ENCODE results near the gene CD3G. TPM values are rescaled to one million over a fixed set of nuclear protein-coding genes. Genes with fewer than 3 reads are reported as not detected.

The CD3G gene
- total RNA-seq, 1 experiment from 2014 or later: not detected

DNA sequence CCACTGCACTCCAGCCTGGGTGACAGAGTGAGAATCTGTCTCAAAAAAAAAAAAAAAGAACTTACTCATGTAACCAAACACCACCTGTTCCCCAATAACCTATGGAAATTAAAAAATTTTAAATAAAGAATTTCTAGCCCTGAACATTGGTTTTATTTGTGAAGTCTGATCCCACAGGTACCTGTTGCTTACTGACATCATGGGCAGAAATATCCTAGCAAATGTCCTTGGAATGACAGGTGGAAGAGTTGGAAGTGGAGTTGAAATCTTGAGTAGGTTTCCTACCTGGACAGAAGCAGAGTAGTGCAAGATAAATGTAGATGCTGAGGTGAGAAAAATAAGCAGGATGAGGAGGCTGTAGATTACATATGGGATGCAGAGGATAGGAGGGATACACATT is 18.9 kb upstream of the CD3G start:
- no peak for DNase-seq (ENCODE audit: low spot score)

DNA sequence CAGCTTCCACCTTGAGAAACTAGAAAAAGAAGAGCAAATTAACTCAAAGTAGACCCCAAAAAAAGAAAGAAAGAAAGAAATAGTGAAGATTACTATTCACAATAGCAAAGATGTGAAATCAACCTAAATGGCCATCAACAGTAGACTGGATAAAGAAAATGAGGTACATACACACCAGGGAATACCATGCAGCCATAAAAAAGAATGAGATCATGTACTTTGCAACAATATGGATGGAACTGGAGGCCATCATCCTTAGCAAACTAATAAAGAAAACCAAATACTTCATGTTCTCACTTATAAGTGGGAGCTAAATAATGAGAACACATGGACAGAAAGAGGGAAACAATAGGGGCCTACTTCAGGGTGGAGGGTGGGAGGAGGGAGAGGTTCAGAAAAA is 15.4 kb upstream of the CD3G start:
- no peak for DNase-seq (ENCODE audit: low spot score)

DNA sequence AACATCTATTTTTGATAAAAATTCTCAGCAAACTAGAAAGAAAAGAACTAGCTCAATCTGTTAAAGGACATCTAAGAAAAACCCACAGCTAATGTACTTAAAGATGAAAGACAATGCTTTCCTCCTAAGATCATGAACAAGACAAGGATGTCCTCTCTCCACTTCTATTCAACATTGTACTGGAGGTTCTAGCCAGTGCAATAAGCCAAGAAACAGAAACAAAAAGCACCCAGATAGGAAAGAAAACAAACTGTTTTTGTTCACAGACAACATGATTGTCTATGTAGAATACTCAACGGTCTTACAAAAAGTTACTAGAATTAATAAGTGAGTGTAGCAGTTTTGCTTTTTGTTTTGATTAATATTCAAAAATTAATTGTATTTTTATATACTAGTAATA is 9.4 kb upstream of the CD3G start:
- DNase-seq (ENCODE audit: low spot score): no peak

DNA sequence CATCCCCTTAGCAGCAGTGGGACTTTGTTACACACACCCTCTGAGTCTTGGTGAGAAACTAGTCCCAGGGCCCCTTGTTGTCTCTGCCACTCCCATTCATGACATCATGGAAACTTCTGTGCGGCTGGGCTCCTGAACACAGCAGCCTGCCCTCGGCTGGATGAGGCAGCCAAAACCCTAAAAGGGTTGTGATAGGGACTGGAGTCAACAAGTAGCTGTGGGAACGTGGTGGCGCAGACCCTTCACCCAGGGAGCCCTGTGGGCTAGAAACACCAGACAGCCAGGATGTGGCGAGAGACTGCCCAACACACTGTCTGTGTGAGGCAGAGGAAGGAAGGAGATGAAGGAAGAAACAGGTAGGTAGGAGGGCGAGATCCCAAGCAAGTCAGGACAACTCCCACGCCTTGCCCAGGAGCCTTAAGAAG is 5.5 kb upstream of the CD3G start:
- DNase-seq (ENCODE audit: low spot score): no peak

DNA sequence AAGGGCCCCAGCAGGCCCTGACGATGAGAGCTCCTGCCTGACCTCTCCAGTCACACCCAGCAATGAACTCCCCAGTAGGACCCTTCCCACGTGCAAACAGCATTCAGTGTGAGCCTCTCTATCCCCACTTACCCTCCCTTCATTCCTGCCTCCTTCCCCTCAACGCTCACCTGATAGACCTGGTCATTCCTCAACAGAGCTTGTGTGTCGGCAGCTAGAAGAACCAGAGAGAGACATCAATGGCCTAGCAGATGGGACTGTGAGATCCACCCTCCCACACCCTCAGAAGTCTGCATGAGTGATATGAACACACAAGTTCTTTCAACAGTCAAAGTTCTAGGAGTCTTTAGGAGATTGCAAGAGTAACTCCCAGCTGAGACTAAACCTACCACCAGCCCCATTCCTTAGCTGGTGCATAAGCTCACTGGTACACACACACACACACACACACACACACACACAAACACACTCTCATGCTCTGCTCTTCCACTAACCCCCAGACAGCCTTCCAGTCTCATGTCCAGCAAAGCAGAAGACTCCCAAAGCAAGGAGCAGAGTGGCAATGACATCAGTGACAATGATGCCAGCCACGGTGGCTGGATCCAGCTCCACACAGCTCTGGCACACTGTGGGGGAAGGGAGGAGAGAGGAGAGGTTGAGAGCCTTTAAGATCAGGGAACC is 4.7 kb upstream of the CD3G start:
- DNase-seq (ENCODE audit: low spot score): no peak

DNA sequence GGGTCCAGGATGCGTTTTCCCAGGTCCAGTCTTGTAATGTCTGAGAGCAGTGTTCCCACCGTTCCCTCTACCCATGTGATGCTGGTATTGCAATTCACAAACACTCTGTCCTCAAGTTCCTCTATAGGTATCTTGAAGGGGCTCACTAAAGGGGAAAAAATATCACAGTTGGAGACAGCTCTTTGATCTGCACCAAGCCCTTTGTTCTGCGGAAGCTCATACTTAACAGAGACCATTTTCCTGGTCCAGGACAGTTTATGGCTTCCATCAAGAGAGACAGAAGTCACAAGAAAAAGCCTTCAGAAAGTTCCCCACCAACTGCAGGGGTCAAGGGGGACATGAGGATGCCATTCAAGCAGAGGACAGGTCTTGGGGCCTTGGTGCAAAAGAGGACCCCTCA is 3.7 kb upstream of the CD3G start:
- no peak for DNase-seq (ENCODE audit: low spot score)

DNA sequence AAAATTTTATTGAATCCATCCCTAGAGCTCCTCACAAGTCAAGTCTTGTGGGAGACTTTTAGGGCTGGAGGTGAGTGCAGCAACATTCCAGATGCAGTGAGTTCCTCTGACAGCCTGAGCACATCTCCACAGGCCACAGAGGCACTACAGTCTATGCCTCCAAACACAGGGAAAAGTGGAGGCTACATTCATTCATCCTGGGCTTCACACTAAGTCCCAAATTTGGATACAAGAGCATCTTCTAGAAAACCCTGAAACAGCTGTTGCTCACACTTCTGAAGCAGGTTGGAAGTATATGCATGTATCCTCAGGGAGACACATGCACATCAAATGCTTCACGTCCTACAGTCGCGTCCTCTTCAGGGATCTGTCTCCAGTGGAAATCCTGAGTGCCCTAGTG is 2.9 kb upstream of the CD3G start:
- DNase-seq (ENCODE audit: low spot score): no peak

DNA sequence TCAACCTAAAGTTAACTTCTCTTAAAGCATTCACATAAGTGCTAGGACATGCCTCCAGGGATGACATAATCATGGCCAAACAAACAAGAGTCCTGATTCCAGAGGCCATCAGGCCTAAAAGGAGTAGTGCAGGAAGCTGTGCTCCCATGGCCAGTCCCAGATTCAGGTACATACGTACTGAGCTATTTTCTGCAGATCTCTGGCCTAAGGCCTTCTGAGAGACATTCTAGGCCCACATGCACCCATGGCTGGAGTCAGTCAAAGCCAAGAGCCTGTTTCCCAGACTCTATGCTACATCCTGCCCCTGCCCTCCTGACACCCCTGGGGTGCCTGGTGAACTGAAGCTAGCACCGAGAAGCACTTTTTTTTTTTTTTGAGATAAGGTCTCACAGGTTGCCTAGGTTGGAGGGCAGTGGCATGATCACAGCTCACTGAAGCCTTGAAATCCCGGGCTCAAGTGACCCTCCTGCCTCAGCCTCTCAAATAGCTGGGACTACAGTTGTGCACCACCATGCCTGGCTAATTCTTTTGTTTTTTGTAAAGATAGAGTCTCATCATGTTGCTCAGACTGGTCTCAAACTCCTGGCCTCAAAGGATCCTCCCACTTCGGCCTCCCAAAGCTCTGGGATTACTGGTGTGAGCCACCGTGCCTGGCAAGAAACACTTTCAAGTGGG is 2.2 kb upstream of the CD3G start:
- no peak for DNase-seq (ENCODE audit: low spot score)

DNA sequence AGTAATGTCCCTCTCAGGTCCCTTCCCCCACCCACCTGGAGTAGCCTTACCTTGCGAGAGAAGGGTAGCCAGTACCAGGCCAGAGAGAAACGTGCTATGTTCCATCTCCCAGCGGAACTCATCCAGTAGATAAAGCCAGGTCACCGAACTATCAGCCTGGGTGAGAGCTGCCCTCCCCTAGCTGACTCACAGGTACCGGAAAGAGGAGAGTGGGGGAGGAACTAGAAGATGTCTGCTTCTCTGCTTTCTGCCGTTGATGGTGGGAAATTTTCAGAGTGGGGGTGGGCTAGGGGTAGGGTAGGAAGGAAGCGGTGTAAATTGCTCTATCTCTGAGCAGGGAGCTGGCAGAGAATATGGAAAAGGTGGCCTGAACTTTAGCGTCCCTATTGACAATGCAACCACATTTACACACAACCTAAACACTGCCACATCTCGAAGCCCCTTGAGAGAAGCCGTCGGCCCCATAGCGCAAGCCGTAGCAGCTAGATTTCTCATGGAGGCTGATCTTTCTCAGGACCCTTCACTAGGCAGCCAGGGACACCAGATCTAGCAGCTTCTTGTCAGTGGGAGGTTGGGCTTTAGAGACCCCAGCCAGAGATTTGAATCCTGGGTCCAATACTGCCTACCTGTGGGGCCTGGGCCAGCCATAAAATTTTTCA is 1.5 kb upstream of the CD3G start, which contains the start of gene CD3D:
CD3D (minus strand) TSS at position 203 of the 659 bp plus-strand sequence; CDS start at position 105, 98 bp downstream.
- no peak for DNase-seq (ENCODE audit: low spot score)

DNA sequence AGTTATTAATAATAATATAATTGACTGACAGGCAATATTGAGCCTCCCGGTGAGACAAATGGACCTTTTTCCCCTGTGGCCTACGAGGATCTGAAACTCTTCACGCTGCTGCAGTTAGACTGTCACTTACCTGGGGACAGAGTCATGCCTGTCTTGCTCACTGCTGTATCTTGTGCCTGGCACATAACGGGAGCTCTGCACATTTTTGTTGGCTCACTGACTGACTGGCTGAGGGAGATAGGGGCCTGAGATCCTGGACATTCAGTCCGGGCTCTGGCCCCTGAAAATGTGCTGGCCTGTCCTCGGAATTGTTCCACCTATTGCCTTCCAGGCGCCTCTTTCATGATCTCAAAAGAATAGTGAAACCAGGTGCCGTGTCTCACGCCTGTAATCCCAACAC is 896 bp upstream of the CD3G start:
- DNase-seq (ENCODE audit: low spot score): no peak

DNA sequence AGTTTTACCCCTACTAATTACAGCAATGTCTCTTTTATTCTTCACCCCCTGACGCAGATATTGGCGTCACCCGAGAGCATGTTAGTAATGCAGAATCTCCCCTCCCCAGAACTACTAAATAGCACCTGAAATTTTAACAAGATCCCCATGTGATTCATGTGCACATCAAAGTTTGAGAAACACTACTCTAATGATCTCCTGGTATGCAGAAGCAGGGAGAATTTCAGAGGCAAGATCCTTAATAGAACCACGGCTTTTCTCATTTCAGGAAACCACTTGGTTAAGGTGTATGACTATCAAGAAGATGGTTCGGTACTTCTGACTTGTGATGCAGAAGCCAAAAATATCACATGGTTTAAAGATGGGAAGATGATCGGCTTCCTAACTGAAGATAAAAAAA is 5.3 kb downstream of the CD3G start:
- no peak for DNase-seq (ENCODE audit: low spot score)

DNA sequence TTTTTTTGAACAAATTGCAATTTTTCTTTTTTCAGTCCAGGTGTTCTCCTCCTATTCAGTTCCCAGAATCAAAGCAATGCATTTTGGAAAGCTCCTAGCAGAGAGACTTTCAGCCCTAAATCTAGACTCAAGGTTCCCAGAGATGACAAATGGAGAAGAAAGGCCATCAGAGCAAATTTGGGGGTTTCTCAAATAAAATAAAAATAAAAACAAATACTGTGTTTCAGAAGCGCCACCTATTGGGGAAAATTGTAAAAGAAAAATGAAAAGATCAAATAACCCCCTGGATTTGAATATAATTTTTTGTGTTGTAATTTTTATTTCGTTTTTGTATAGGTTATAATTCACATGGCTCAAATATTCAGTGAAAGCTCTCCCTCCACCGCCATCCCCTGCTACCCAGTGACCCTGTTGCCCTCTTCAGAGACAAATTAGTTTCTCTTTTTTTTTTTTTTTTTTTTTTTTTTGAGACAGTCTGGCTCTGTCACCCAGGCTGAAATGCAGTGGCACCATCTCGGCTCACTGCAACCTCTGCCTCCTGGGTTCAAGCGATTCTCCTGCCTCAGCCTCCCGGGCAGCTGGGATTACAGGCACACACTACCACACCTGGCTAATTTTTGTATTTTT is 9.1 kb downstream of the CD3G start:
- DNase-seq (ENCODE audit: low spot score): peak; percentile 68

DNA sequence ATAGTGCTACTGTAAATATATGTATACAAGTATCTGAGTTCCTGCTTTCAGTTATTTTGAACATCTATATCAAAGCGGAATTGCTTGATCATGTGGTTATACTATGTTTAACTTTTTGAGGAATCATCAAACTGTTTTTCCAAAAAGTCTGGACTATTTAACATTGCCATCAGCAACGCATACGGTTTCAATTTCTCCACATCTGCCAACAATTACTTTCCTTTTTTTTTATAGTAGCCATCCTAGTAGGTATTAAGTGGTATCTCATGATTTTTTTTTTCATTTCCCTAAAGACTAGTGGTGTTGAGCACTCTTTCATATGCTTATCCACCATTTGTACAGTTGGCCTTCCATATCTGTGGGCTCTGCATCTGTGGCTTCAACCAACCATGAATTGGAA is 13.9 kb downstream of the CD3G start:
- no peak for DNase-seq (ENCODE audit: low spot score)

DNA sequence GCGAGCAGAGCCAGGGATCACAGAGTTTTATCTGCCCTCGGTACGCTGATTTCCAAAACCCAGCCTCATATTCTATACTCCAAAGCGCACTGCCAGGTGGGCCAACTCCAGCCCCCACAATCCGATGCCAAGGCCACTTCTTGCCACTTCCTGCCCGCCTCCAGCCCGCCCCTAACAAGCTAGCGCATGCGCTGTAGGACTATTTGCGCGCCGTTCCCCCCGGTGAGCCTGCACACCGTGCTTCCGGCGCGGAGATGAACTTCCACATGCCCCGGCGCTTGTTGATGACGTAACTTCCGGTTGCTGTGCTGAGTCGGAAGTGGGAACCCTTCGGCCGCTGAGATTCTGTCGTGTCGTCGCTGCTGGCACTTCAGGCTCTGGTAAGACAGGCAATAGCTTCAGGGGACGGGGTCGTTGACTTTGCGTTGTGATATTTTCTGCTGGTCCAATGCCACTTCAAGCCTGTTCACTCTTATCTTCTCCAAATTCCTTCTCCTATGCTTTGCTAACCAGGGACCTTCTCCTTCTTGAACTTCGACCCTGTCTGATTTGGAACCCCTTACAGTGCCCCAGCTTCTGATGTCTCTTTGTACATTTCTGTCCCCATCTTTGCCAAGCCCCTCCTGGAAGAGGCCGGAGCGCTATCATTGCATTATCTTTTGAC is 15.3 kb downstream of the CD3G start, which contains the start of gene UBE4A:
UBE4A (plus strand) TSS at position 306 of the 664 bp plus-strand sequence. CDS start 5,481 bp downstream, outside the sequence.
- DNase-seq (ENCODE audit: low spot score): peak; percentile 97

DNA sequence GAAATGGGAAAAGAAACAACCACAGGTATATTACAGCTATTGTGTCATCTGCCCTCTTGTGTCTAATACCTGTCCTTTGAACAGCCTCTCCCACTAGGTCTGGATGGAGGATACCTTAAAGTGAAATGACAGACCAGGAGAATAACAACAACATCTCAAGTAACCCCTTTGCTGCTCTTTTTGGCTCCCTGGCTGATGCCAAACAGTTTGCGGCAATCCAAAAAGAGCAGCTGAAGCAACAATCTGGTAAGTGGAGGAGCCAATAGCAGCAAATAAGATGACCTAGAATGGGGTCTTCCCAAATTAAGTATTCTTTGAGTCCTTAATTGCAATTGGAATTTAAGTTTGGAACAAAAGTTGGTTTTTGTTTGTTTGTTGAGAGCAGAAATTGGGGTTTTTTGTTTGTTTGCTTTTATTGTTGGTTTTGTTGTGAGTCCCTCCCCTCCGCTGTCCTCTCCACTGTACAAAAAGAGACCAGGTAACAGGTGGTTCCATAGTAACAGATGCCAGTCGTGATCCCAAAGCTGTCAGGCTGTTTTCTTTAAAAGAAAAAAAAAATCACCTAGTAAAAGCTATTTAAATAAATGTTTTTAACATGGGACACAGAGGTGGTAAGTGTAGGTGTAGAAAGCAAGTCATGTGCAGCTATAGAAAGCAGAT is 20.9 kb downstream of the CD3G start:
- no peak for DNase-seq (ENCODE audit: low spot score)

DNA sequence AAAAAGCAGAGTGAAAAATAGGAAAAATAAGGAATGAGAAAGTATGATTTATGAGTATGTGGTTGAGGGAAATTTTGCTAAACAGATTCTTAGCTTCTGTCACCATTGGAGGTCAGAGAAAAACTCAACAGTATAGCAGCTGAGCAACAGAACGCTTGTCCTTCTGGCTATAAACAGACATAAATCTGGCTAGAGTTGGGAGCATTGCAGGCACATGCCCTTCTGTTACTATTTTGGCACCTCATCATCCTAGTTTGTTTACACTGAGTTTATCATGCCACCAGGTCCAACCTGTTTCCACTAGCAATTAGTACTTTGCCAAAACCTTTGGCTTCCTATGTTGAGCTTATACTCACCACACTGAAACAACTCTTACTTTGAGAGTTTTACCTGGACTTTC is 22.1 kb downstream of the CD3G start:
- no peak for DNase-seq (ENCODE audit: low spot score)

DNA sequence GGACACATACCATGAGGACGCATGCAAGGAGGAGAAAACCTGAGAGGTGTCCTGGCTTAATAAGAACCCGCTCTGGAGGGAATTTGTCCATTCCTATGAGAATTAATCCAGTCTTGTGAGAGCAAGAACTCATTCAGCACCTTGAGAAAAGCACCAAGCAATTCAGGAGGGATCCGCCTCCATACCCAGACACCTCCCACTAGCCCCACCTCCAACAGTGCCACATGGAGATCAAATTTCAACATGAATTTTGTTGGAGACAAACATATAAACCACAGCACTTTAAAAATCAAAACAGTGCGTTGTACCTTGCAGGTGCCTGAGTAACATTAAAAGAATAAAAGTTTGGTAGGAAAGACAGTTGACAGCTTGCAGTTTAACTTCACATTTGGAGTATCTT is 26.6 kb downstream of the CD3G start:
- DNase-seq (ENCODE audit: low spot score): no peak

DNA sequence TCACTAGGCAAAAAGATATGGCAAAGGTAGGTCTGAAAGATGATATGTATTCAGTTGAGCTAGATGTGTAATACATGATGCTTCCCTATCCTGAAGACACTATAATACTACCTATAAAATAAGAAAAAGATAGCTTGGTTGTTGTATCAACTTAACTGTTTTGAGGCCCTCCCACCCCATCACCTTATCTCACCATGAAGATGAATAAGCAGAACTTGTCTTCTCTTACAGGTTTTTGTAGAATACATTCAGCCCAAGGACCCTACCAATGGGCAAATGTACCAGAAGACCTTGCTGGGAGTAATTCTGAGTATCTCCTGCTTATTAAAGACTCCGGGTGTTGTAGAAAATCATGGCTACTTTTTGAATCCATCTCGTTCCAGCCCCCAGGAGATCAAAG is 29.1 kb downstream of the CD3G start:
- DNase-seq (ENCODE audit: low spot score): no peak

DNA sequence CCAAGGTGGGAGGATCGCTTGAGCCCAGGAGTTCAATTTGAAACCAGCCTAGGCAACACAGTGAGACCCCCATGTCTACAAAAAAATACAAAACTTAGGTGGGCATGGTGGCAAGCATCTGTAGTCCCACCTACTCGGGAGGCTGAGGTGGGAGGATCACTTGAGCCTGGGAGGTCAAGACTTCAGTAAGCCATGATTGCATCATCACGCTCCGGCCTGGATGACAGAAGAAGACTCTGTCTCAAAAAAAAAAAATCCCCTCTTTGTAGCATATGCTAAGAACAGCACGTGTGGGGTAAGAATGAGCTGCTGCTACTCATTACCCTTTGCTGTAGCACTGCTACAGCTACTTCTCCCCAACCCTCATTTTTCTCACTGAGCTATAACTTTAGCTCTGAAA is 29.7 kb downstream of the CD3G start:
- DNase-seq (ENCODE audit: low spot score): no peak

DNA sequence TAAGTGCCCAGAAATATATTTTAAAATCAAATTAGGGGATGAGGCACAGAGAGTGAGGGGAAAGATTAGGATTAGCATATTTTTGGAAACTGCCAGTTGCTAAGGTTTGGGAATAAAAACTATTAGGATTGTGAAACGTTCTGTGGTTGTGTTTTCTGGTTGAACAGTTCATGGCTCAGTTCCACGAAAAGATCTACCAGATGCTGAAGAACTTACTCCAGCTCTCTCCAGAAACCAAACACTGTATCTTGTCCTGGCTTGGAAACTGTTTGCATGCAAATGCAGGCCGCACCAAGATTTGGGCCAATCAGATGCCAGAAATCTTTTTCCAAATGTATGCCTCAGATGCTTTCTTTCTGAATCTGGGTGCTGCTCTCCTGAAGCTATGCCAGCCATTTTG is 30.6 kb downstream of the CD3G start:
- no peak for DNase-seq (ENCODE audit: low spot score)

DNA sequence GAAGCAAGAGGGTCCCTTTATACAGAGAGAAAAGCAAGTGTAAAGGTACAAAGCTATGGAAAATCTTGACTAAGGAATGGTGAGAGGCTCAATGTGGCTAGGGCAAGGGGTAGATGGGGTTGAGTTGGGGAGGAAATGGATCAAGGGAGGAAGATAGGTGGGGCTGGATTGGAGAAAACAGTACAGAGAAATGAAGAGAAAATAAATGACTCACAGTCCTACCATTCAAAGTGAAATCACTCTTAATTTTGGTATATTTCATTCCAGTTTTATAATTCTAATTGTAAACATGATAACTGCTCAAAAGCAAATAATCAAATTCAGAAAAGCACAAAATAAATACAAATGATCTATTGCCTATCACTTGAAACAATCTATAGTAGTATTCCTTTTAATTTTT is 31.8 kb downstream of the CD3G start:
- no peak for DNase-seq (ENCODE audit: low spot score)
